Endothelial cell (in vitro differentiated cells): ENCODE measurements around the gene ZNF423. TPM values are rescaled to one million over a fixed set of nuclear protein-coding genes. Genes with fewer than 3 reads are reported as not detected.

ENCODE experiments used
- DNase-seq: peaks from one replicate; pipeline ENCODE4 v3.0.0; 2021; ENCODE audit warnings: low spot score
- H3K27ac Mint-ChIP-seq: one replicate; pipeline ENCODE4 v1.8.0; 2021; ENCODE audit warnings: mixed read lengths, inconsistent platforms; ENCODE audit not compliant: unreplicated experiment
- H3K27me3 Mint-ChIP-seq: one replicate; pipeline ENCODE4 v1.8.0; 2021; ENCODE audit warnings: mild to moderate bottlenecking, moderate library complexity, mixed read lengths, inconsistent platforms; ENCODE audit not compliant: unreplicated experiment
- H3K36me3 Mint-ChIP-seq: one replicate; pipeline ENCODE4 v1.8.0; 2021; ENCODE audit warnings: mild to moderate bottlenecking, low read depth, mixed read lengths, inconsistent platforms; ENCODE audit not compliant: unreplicated experiment
- H3K4me1 Mint-ChIP-seq: one replicate; pipeline ENCODE4 v1.8.0; 2021; ENCODE audit warnings: mild to moderate bottlenecking, mixed read lengths, inconsistent platforms; ENCODE audit not compliant: unreplicated experiment
- H3K4me3 Mint-ChIP-seq: one replicate; pipeline ENCODE4 v1.8.0; 2021; ENCODE audit warnings: mild to moderate bottlenecking, mixed read lengths, inconsistent platforms; ENCODE audit not compliant: unreplicated experiment
- H3K9me3 Mint-ChIP-seq: one replicate; pipeline ENCODE4 v1.8.0; 2021; ENCODE audit warnings: mixed read lengths, inconsistent platforms; ENCODE audit not compliant: unreplicated experiment
- CTCF ChIP-seq: fragments of 200-600 bp; sonication (generic); IDR thresholded peaks from one replicate; pipeline ENCODE4 v1.5.0; 2021; ENCODE audit warnings: antibody characterized with exemption; ENCODE audit not compliant: unreplicated experiment
- total RNA-seq: library from RNA; stranded (reverse); fragmentation: NEBNext Ultra II Directional; extraction: Animal tissue kit (Norgen Biotek cat#: 25700); gene quantifications from one replicate; pipeline ENCODE4 v1.2.1, GENCODE V29; 2021; ENCODE audit not compliant: unreplicated experiment

ZNF423 gene
- total RNA-seq, 1 donor from 2014 or later: 44.8 TPM

GRCh38 chr16:49867234-49867633 lies 11.3 kb upstream of the ZNF423 start:
- H3K27me3 Mint-ChIP-seq: peaks cover 5% of the 10 kb centered on the region
- no peaks in the 10 kb centered on the region for H3K4me1 Mint-ChIP-seq
- DNase-seq: no peak
- no peaks in the 10 kb centered on the region for H3K36me3 Mint-ChIP-seq
- H3K27ac Mint-ChIP-seq: no peak overlapping the region
- no peak for TF ChIP-seq CTCF
- H3K4me3 Mint-ChIP-seq: no peak overlapping the region
- H3K9me3 Mint-ChIP-seq: no peaks in the 10 kb centered on the region

GRCh38 chr16:49866595-49867071 lies 10.7 kb upstream of the ZNF423 start:
- DNase-seq: no peak
- Mint-ChIP-seq H3K27ac (no peak overlapping the region), H3K4me1 (no peaks in the 10 kb centered on the region), H3K4me3 (no peak overlapping the region), H3K27me3 (peaks cover 5% of the 10 kb centered on the region), H3K9me3 (no peaks in the 10 kb centered on the region), H3K36me3 (no peaks in the 10 kb centered on the region)
- no peak for TF ChIP-seq CTCF

- no peak for DNase-seq
- Mint-ChIP-seq H3K27ac (no peak overlapping the region), H3K27me3 (peaks cover 11% of the 10 kb centered on the region), H3K4me1 (peaks cover 5% of the 10 kb centered on the region), H3K9me3 (no peaks in the 10 kb centered on the region), H3K36me3 (peaks cover 7% of the 10 kb centered on the region), H3K4me3 (no peak overlapping the region)
- TF ChIP-seq CTCF: no peak
Measured at GRCh38 chr16:49862694-49863093, 6.8 kb upstream of the ZNF423 start.

- Mint-ChIP-seq H3K36me3 (peaks cover 7% of the 10 kb centered on the region), H3K27ac (no peak overlapping the region), H3K27me3 (peaks cover 7% of the 10 kb centered on the region), H3K4me1 (peaks cover 5% of the 10 kb centered on the region), H3K4me3 (no peak overlapping the region), H3K9me3 (no peaks in the 10 kb centered on the region)
- no peak for TF ChIP-seq CTCF
- no peak for DNase-seq
Measured at GRCh38 chr16:49861299-49861698, 5.4 kb upstream of the ZNF423 start.

- Mint-ChIP-seq H3K27me3 (peaks cover 7% of the 10 kb centered on the region), H3K4me3 (no peak overlapping the region), H3K27ac (no peak overlapping the region), H3K4me1 (peaks cover 5% of the 10 kb centered on the region), H3K9me3 (no peaks in the 10 kb centered on the region), H3K36me3 (peaks cover 7% of the 10 kb centered on the region)
- DNase-seq: no peak
- no peak for TF ChIP-seq CTCF
Measured at GRCh38 chr16:49860593-49860992, 4.7 kb upstream of the ZNF423 start.
